Stomach (tissue), 4 donors: ENCODE measurements around the gene MAPK7.

Experiments used
- CTCF ChIP-seq, 7 experiments: fragments of 450-650 bp in 4 of 7; fragments of 200-600 bp in 3 of 7; sonication (generic) in 3 of 7; IDR thresholded peaks; one replicate each; pipeline ENCODE4 v1.5.1; 2016 to 2019; ENCODE audit warnings: antibody characterized with exemption in 7 of 7, control low read depth in 2 of 7, mild to moderate bottlenecking in 1 of 7
- EP300 ChIP-seq: sonication (generic); formaldehyde crosslinking; IDR thresholded peaks from one replicate; pipeline ENCODE4 v1.6.1; 2017; ENCODE audit warnings: antibody characterized with exemption
- POLR2A ChIP-seq, 4 donors: fragments of 450-650 bp; IDR thresholded peaks; one replicate each; pipeline ENCODE4 v1.6.1; 2016; ENCODE audit warnings: antibody characterized with exemption in 4 of 4, control low read depth in 2 of 4, mild to moderate bottlenecking in 1 of 4, moderate library complexity in 1 of 4

- TF ChIP-seq CTCF (IDR thresholded peaks at IDR 0.05) (no peak), POLR2A (IDR thresholded peaks at IDR 0.05) (no peak), EP300 (no peak)
Measured at GRCh38 chr17:19381741-19382444, 3.6 kb downstream of the MAPK7 start.
